Osteocyte (in vitro differentiated cells): ENCODE data around the gene HOXA10. TPM values are rescaled to one million over a fixed set of nuclear protein-coding genes. Genes with fewer than 3 reads are reported as not detected.
A peak's percentile ranks its signal among the peaks of the same experiment; 100 is the strongest.

Experiments used
- DNase-seq: peaks from one replicate; pipeline ENCODE4 v3.0.0; 2021; ENCODE audit warnings: mixed read lengths; ENCODE audit not compliant: unreplicated experiment; ENCODE audit errors: extremely low spot score
- H3K27ac Mint-ChIP-seq: one replicate; pipeline ENCODE4 v1.8.0; 2021; ENCODE audit warnings: mild to moderate bottlenecking, mixed read lengths; ENCODE audit not compliant: unreplicated experiment
- H3K27me3 Mint-ChIP-seq: one replicate; pipeline ENCODE4 v1.8.0; 2021; ENCODE audit warnings: mixed read lengths; ENCODE audit not compliant: unreplicated experiment
- H3K36me3 Mint-ChIP-seq: one replicate; pipeline ENCODE4 v1.8.0; 2021; ENCODE audit warnings: mixed read lengths; ENCODE audit not compliant: unreplicated experiment
- H3K4me1 Mint-ChIP-seq: one replicate; pipeline ENCODE4 v1.8.0; 2021; ENCODE audit warnings: mixed read lengths; ENCODE audit not compliant: unreplicated experiment
- H3K4me3 Mint-ChIP-seq: one replicate; pipeline ENCODE4 v1.8.0; 2021; ENCODE audit warnings: mild to moderate bottlenecking, moderate library complexity, mixed read lengths; ENCODE audit not compliant: unreplicated experiment
- H3K9me3 Mint-ChIP-seq: one replicate; pipeline ENCODE4 v1.8.0; 2021; ENCODE audit warnings: mixed read lengths; ENCODE audit not compliant: unreplicated experiment
- CTCF ChIP-seq: fragments of 200-600 bp; sonication (generic); IDR thresholded peaks from 2 replicates; pipeline ENCODE4 v1.5.0; 2021; ENCODE audit warnings: antibody characterized with exemption, mild to moderate bottlenecking, moderate library complexity
- total RNA-seq: library from RNA; stranded (reverse); gene quantifications from 2 replicates; pipeline ENCODE4 v1.2.1, GENCODE V29; 2021

The HOXA10 gene
- total RNA-seq, 1 donor from 2014 or later = not detected

GRCh38 chr7:27146491-27147198 lies 27.5 kb downstream of the HOXA10 start:
- peaks cover 2% of the 10 kb centered on the region for H3K36me3 Mint-ChIP-seq
- H3K4me3 Mint-ChIP-seq = no peak overlapping the region
- H3K9me3 Mint-ChIP-seq = no peaks in the 10 kb centered on the region
- DNase-seq = no peak
- TF ChIP-seq CTCF = no peak
- H3K27ac Mint-ChIP-seq = no peak overlapping the region
- peaks cover 13% of the 10 kb centered on the region for H3K4me1 Mint-ChIP-seq
- peaks cover 85% of the 10 kb centered on the region for H3K27me3 Mint-ChIP-seq

GRCh38 chr7:27145914-27146412 lies 28.2 kb downstream of the HOXA10 start:
- Mint-ChIP-seq H3K9me3 (no peaks in the 10 kb centered on the region), H3K27me3 (peaks cover 85% of the 10 kb centered on the region), H3K4me1 (peaks cover 6% of the 10 kb centered on the region), H3K27ac (no peak overlapping the region), H3K4me3 (no peak overlapping the region), H3K36me3 (peaks cover 2% of the 10 kb centered on the region)
- TF ChIP-seq CTCF = no peak
- no peak for DNase-seq

GRCh38 chr7:27145165-27145913 lies 28.8 kb downstream of the HOXA10 start:
- Mint-ChIP-seq H3K4me1 (peaks cover 5% of the 10 kb centered on the region), H3K9me3 (no peaks in the 10 kb centered on the region), H3K4me3 (no peak overlapping the region), H3K36me3 (peaks cover 2% of the 10 kb centered on the region), H3K27me3 (peaks cover 86% of the 10 kb centered on the region), H3K27ac (no peak overlapping the region)
- TF ChIP-seq CTCF = no peak
- DNase-seq = peak; percentile 80

- no peak for TF ChIP-seq CTCF
- Mint-ChIP-seq H3K36me3 (peaks cover 2% of the 10 kb centered on the region), H3K4me1 (peaks cover 5% of the 10 kb centered on the region), H3K27me3 (peaks cover 86% of the 10 kb centered on the region), H3K9me3 (no peaks in the 10 kb centered on the region), H3K27ac (no peak overlapping the region), H3K4me3 (no peak overlapping the region)
- DNase-seq = no peak
Observed at GRCh38 chr7:27144781-27145164, 29.3 kb downstream of the HOXA10 start.
